Fibroblast of lung (primary cell): ENCODE measurements around the gene CCND3.

Experiments used
- EZH2 ChIP-seq: IDR thresholded peaks from 2 replicates; pipeline ENCODE4 v1.5.1; 2012; ENCODE audit warnings: low read length, control low read depth, mild to moderate bottlenecking; ENCODE audit errors: missing control alignments
- TF ChIP-seq, protein P1 (sequence below), 2 donors: IDR thresholded peaks in 1 of 2; conservative IDR thresholded peaks in 1 of 2; 1 replicate in 1 of 2; 2 replicates in 1 of 2; pipeline ENCODE4 v1.5.1; 2011 to 2012; ENCODE audit warnings: low read length in 2 of 2, control low read depth in 1 of 2, inconsistent platforms in 1 of 2, low read depth in 1 of 2, mild to moderate bottlenecking in 1 of 2

DNA sequence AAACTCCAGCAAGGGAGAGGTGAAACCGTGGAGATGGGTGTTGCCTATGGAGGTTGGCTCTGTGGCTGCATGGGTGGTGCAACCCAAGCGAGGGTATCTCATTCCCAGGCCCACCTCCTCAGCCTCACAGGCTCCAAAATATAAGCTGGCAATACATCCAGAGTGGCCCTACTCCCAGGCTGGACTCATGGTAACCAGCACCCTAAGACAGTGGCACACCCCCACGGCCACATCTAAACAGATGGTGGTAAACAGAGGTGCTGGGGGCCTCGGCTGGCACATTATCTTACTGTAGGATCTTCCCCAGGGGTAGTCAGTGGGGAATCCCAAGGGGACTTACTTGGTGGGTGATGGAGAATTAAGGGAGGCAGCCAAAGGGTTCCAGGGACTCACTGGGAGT is 33.7 kb upstream of the CCND3 start:
- TF ChIP-seq, protein P1, sequence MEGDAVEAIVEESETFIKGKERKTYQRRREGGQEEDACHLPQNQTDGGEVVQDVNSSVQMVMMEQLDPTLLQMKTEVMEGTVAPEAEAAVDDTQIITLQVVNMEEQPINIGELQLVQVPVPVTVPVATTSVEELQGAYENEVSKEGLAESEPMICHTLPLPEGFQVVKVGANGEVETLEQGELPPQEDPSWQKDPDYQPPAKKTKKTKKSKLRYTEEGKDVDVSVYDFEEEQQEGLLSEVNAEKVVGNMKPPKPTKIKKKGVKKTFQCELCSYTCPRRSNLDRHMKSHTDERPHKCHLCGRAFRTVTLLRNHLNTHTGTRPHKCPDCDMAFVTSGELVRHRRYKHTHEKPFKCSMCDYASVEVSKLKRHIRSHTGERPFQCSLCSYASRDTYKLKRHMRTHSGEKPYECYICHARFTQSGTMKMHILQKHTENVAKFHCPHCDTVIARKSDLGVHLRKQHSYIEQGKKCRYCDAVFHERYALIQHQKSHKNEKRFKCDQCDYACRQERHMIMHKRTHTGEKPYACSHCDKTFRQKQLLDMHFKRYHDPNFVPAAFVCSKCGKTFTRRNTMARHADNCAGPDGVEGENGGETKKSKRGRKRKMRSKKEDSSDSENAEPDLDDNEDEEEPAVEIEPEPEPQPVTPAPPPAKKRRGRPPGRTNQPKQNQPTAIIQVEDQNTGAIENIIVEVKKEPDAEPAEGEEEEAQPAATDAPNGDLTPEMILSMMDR (conservative IDR thresholded peaks at IDR 0.05 in 1 of 2, IDR thresholded peaks at IDR 0.05 in 1 of 2; ENCODE audit: low read depth in 1 of 2, low read length in 2 of 2) = no peak
- TF ChIP-seq EZH2 = no peak
